Coronary artery (tissue), 2 donors: ENCODE measurements around the gene MACROD2.

Experiments
- DNase-seq: peaks from one replicate; pipeline ENCODE4 v3.0.0-alpha.2; 2017; ENCODE audit warnings: low spot score
- H3K27ac ChIP-seq, 2 donors: fragments of 200-600 bp; sonication (generic); one replicate each; pipeline ENCODE4 v1.5.1; 2016 to 2019
- H3K4me3 ChIP-seq: fragments of 200-600 bp; sonication (generic); 2 replicates; pipeline ENCODE4 v1.5.1; 2016; ENCODE audit warnings: mild to moderate bottlenecking, moderate library complexity
- CTCF ChIP-seq: fragments of 200-600 bp; sonication (generic); IDR thresholded peaks from one replicate; pipeline ENCODE4 v1.5.1; 2019; ENCODE audit warnings: antibody characterized with exemption

The MACROD2 gene

GRCh38 chr20:15843777-15844176 lies 1848.5 kb downstream of the MACROD2 start:
- no peak overlapping the region for H3K27ac ChIP-seq
- DNase-seq = no peak
- no peak overlapping the region for H3K4me3 ChIP-seq
- no peak for TF ChIP-seq CTCF

DNA sequence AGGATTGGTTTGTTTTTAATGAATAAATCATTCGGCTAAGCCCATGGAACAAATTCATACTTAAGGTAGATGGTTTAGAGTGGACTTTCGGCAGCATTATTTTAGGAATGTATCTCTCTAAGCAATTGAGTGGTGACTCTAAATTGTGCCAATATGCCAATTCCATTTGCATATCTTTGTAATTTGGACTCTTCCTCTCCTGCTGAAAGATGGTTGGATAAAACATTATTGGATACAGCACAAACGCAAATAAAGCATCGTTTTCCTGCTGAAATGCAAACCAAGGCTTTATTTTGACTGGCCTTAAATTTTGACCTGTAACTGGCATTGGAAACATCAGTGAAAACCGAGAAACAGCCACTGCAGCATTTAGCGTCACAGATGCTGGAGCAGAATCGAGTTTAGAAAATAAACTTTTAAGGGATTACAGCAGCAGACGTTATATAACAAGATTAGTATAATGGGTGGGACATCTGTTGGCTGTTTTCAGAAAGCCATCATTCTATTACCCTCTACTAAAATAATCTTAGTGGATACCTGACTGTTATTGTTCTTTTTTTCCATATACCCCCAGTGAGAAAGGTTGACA lies 1852.0 kb downstream of the MACROD2 start:
- Histone ChIP-seq H3K27ac (no peak overlapping the region), H3K4me3 (no peak overlapping the region)
- no peak for DNase-seq
- TF ChIP-seq CTCF = no peak

- no peak for TF ChIP-seq CTCF
- no peak overlapping the region for H3K4me3 ChIP-seq
- no peak overlapping the region for H3K27ac ChIP-seq
- DNase-seq = no peak
These were observed 1852.8 kb downstream of the MACROD2 start for GRCh38 chr20:15848126-15848525.

DNA sequence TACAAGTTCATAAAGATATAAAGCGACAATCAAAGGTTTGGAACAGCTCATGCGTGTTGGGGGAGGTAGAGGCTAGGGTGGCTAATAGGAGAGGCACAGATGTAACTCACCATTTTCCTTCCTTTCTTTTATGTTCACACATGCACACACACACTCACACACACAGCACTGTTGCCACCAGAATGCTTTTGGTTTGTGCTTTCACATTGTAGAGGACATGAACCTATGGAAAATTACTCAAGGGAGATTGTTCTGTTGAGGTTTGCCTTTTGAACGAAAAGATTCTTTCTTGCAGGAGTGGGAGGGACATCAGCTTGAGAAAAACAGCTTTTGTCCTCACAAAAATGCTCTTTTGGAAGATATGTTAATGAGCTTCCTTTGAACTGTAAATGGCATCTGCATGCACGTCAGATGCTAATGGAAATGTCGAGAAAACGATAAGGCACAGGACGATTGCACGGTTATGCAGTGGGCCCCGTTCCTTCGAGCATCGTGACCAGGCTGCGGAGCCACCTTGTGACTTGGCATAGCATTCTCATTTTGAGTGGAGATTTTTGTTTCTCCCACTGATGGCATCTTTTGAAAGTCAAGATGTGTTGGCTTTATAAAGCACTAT lies 1853.8 kb downstream of the MACROD2 start:
- DNase-seq = no peak
- no peak for TF ChIP-seq CTCF
- no peak overlapping the region for H3K4me3 ChIP-seq
- H3K27ac ChIP-seq = no peak overlapping the region

DNA sequence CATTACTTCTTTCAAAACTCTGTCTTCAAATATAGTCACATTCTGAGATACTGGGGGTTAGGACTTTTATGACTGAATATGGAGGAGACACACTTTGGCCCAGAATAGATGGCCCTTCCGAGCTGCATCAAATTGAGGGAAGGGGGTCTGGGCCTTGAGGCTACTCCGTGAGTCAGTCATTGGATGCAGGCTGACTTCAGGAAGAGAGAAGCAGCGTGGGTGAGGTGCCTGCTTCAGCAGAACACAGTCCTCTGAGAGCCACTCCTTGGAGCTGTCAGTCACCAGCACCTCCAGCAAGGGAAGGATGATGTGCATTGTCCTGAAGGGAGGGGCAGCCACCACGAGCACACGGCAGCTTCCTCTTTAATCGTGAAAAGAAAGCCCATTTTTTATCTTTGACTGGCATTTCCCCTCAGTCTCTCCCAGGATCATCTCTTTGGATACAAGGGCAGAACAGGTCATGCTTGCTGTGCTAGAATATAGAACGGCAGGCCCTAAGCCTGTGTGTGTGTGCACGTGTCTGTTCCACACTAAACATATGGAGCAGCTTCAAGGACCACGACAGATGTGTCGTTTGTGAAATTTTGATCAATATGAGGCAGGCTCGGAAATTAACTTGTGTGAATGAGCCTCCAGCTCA lies 1856.4 kb downstream of the MACROD2 start:
- no peak for DNase-seq
- no peak for TF ChIP-seq CTCF
- Histone ChIP-seq H3K4me3 (no peak overlapping the region), H3K27ac (no peak overlapping the region)

DNA sequence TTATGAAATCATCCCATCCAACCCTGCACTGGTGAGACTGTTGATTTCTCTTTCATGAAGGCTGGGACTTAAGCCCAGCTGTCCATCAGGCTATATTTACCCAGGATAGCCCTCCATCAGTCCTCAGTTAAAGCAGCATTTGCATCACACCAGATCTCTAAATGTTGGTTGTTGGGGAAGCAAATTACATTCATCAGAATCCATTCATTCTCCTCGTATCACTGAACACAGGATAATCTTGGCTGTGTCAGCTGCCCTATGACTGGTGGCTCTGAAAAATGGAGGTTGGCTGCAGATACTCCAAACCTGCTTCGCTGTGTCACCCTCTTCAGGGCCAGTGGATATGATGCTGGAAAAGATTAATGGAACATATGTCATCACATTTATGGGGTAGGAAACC lies 1859.6 kb downstream of the MACROD2 start:
- Histone ChIP-seq H3K4me3 (no peak overlapping the region), H3K27ac (no peak overlapping the region)
- DNase-seq = no peak
- no peak for TF ChIP-seq CTCF
